Measurements from ENCODE around the gene FHOD3.

FHOD3 gene

DNA sequence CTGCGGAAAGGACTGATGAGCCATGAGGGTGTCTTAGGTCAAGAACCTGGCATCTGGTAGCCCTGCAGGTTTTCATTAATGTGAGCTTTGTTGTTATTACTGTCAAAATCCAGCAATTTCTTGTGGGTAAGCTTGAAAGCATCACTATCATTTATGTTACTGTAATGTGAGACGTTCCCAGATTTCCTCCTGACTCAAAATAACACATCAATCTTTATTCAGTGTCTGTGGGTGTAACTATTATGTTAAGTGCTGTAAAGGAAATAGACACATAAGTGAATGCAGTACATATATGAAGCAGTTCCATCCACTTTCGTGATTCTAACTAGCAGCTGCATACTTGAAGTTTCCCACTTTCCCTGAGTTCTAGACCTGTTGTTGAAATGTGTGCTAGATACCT lies 89.8 kb downstream of the FHOD3 start:
- DNase-seq: no peak

DNA sequence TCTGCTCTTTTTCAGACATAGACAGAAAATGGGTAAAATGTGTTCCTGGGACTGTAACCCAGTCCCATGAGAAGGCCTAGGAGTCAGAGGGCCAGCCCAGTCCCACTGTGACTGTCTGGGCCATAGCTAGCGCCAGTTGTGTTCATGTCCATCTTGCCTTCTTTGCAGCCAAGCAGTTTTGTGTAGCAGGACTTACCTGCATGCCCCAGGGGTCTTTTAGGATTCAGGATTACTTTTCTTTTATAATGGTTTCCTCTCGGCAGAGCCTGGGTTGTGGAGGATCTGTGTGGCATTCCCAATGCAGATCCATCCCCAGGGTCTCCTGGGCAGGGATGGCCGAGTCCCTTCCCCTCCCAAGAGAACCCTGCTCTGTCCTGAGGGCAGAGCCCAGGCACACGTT lies 90.8 kb downstream of the FHOD3 start:
- no peak for DNase-seq

DNA sequence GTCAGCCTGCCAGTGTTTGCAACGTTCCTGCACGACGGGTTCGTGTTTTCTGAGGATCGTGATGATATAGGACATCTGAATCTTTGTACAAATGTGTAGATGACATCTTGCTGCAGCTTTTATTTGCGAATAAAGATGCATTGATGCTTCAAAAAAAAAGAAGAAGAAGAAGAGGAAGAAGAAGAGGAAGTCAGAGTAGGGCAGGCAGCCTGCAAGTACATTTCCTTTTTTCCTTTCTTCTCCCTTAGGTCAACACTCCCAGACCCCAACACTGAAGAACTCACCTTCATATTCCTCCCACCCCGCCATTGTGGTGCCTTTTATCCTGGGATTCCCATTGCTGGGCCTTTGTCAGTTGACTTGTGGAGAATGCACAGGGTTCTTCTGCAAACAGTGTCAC lies 91.5 kb downstream of the FHOD3 start:
- no peak for DNase-seq

DNA sequence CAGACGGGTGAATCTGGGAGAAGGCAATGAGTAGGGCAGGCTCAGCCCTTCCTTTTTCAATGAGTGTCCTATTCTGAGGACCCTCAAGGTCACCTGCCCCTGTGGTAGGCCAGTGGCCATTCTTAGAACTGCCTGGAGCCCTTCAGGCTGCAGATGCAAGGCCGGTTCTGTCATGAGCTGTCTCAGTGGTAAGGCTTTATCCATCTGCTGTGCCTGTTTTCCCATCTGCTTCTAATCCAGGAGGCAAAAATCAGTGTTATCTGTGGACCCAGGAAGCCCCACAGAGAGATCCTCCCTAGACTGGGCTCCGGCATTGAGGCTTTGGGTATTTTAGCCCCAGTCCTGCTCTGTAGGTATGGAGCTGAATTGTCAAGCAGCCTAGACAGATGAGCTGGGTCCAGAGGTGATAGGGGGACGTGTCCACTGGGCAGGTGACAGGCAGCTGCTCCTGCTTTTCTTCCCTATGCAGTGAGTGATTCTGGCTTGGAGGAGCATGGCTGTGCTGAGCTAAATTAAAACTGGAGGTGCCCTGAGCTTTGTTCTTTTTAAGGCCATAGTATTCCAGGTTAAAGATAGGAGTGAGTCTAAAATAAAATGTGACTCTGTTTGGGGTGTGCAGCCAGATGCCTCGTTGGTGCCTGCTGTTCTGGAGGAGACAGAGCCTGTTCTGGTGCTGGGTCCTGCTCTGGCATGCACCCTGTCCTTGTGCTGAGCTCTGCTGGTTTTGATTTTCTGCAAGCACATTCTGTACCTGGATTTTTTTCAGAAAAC lies 92.5 kb downstream of the FHOD3 start:
- DNase-seq: no peak

DNA sequence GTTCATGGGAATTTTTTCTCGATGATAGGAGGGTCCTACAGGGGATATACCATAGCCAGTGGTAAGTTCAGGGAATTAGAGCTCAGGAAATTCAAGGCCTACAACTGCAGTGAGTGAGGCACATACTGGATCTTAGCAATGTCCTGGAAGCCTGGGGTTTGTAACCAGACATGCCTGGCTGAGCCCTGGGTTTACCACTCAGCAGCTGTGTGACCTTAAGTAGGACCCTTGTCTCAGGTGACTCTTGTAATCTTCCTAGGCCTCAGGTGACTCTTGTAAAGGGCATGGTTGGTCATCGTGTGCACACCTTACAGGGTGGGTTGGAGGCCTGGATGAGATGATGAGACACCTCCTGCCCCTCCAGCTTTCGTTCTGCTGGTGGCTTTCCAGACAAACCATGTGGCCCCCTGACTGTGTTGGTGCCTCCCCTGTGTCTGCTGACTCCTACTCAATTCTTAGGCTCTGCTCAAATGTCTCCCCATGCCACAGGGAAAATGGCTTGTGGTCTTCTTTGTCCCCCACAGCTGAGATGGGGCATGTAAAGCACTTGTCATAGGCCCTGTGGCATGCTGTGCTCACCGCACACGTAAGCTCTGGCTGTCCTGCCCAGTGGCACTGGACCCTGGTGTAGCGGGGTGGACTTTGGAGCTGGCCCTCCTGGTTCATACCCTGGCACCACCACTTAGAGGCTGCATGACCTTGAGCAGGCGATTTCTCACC lies 94.1 kb downstream of the FHOD3 start:
- no peak for DNase-seq

DNA sequence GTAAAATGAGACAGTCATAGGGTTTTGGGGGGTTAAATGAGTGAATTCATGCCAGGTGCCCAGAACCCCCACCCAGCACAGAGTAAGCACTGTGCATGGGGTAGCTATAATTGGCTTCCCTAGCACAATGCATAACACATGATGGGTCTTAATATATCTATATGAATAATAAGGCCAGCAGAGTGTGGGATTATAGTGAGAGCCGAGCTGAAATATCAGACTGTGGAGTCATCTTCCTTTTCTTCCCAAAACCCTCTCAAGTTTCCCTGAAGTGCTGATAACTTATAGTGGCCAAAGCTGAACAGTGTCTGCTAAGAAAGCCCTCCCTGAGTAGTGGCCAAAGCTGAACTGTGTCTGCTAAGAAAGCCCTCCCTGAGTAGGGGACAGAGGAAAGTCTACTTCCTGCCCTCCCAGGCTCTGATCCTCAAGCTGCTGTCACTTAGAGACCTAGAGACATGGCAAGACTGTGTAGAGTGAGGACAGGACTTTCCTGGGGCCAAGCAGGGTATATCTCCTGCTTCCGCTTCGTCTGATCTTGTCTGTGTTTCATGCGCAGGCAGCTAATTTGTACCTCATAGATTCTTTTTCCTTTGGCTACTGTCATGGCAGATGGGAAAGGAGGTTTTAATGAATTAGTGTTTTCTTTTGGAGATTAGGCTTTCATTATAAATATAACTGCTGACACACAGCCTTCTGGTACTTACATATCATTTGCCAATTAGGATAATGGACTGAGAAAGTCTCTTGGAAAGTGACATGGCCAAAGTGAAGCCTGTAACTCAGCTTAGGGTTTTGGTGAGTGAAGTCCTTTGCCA lies 94.9 kb downstream of the FHOD3 start:
- DNase-seq: no peak

DNA sequence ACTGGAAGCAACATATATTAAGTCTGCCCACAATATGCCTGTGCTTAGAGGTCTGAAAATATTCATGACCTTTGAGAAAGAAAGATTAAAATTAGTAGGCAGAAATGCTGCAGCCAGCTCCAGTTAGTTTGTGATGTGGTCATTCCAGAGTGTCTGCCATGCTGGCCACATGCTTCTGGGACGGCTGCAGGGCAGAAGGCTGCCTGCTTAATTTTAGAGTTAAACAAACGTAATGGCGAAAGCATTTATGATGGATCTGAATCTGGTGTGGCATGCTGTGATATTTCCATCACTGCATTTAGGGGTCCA lies 95.4 kb downstream of the FHOD3 start:
- no peak for DNase-seq

DNA sequence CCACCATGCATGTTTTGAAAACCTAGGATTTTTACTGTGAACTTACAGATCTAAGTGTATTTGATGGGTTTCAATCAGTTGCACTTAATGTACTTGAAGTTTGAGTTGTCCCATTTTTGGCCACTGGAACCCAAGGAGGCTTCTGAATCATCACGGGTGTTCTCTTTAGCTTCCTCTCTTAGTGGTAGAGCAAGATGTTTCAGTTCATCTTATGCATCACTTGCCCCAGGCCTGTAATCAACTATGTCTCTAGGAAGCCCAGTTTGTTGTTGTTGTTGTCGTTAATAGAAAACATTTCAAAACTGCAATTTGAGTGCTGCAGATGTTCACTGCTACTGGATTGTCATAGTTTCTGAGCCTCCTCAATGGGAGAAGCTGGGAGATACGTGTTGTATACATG lies 97.0 kb downstream of the FHOD3 start:
- no peak for DNase-seq

DNA sequence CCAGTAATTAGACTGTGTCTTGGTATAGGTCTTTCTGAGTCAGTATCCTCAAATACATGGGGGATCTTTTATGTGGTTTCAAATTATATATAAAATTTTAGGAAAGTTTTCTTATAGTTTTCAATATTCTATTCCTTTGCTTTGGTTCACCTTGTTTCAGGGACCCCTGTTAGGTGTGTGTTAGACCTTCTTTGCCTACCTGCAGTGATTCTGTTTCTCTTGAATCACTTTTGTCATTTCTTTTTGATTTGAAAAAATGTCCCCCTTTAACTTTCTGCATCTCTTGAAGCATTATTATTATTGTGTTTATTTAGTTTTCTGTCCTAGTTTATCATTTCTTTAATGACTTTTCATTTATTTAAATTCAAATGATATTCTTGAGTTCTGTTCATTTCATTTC lies 98.7 kb downstream of the FHOD3 start:
- DNase-seq: no peak

DNA sequence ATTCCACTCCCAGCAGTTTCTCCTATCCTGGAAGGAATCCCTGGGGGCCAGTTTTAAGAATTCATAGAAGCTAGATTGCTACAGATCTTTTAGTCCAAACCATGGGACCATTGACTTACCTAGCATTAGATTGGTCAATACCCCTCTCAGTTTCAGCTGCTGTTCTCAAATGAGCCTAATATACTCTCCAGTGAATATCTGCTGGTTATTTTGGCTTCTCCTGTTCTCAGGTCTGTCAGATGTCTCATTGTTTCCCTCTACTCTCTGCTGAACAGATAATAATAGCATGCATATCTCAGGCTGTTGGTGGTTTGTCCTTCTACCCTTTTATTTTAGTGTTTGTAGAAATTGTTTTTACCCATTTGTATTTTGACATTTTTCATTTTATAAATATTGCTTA lies 99.5 kb downstream of the FHOD3 start:
- DNase-seq: no peak

DNA sequence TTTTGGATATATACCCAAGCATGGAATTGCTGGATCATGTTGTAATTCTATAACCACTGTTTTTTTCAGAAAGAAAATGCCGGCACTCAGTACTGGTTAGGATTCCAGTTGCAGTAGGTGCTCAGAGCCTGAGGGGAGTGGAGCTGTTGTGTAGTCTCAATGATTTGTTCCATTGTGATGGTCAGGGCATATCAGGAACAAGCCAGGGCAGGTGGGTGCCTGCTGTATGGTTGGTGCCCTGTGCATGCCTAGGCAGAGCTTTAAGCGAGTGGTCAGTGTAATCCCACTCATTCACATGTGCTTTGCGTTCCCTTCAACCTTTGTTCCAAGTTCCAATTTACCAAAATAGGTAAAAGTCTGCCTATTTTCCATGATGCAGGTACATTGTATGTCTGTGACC lies 100.9 kb downstream of the FHOD3 start:
- DNase-seq: no peak

DNA sequence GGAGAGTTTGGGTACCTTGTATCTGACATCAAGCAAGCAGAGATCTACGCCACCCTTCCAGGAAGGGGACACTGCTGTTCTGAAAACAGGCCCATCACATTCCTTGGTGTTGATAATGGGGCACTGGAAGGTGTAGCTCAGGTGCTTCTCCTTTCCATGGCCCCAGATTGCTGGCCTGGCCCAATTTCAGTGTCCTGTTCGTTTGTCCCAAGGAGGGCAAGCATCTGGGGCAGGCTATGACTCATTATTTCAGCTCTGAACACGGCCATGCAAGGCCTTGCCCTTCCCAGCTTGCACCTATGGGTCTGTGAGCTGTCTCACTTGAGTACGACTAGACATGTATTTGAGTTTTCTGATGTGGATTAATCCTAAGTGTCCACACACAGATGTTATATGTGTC lies 101.5 kb downstream of the FHOD3 start:
- no peak for DNase-seq

DNA sequence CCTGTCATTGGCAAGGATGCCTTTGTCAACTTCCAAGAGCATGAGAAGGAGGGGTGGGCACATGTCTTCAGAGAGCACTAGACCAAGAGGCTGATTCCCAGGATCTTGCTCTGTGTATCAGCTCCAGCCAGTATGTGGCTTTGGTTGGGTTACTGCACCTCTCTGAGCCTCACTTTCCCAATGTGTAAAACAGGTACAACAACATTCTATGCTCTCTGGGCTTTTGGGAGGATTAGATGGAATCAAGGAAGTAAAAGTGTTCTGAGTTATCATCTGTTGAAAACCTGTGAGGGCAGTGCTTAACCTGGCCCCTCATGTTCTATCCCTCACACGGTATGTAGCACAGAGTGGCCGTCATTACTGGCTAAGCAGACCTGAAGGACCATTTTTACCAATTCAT lies 103.9 kb downstream of the FHOD3 start:
- DNase-seq: no peak

DNA sequence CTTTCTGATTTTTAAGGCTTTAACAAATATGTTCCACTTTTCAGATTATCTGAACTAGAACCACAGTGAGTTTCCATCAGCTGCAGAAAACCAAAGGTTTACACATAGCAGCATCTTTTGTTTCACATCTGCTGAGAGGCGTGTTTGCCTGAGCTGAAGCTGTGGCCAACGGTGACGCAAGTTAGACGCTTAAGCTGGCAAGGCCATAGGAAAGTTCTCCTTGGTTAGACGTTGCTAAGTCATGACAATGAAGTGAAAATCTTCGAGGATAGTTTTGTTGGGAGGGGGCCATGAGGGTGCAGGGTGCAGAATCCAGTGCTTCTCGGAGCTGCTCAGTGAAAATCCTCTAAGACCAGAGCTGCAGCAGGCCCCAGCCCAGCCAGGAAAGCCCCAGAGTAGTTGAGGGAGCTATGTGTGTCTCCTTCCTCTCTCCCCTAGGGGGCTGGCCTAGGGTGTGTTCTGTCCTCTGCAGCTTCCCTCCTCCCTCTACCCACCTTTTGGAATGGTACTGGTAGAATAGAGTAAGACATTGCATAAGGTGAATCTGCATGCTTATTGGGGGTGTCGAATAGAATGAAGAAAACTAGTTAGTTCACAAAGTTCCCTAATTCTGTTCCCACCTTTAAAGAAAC lies 105.4 kb downstream of the FHOD3 start:
- DNase-seq: no peak

DNA sequence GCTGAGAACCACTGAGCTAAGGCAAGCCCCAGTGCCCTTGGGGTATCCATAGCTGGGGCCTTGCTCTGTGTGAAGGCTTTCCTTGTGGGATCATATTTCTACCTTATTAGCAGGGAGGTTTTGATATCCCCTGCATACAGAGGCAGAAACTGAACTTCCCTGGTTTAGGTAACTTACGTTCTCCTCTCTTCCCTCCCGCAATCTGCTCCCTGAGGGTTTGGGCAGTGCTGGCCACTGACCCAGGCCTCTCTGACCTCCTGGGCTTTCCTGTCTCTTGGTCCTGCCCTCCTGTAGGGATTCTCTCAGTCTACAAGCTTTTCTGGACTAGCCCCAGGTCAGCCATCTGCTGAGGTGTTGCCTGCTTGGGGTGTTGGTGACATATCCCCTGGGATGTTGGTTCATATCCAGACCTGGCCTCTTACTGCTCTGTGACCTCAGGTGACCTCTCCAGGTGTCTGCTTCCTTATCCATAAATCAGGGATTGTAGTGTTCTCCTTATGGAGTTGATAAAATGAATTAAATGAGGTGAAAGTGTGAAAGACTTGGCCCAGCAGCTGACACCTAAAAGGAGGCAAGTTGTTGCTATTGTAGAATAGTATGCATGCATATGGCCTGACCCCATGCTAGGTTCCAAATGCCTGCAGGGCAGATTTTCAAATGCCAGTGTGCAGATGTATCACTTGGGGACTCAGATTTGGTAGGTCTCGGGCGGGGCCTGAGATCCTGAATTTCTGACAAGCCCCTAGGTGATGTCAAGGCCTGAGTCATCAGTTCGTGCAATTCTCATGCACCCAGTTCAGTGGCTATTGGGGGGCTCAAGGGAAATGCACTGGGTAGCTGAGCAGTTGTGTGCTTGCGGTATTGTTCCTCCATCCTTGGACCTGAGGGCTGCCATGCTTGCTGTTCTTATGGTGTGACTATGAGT lies 106.6 kb downstream of the FHOD3 start:
- no peak for DNase-seq

DNA sequence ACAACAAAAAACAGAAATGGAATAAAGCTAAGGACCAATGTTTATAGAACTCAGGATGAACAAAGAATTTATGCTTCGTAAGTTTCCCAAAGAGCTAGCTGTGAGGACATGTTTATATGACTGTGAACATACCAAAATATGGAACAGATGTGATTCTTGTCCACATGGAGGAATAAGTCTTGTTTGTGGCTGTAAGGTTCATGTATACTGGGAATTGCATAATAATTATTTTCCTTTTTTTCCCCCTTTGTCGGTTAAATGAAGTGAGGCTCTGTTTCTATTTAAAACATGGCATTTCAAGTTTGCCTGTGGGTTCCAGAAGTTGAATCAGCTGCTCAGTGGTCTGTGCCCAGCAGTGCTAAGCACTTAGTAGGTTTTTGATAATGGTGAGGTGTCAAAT lies 108.1 kb downstream of the FHOD3 start:
- no peak for DNase-seq

DNA sequence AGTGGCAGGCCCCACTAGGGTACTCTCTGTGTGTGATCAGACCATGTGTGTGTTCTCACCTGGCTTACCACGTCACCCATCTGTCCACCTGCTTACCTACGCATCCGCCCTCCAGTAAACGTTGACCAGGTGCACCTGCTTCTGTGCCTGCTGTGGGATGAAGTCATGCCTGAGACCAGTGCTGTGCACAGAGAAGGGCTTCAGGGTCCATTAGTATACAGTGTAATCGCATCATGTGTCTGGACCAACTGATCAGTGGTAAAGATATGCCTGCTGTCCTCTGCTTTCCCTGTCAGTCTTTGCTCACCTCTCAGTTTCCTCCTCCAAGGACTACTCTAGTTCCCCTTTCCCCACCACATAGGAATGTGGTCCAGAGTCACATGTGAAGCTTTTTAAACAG lies 109.3 kb downstream of the FHOD3 start:
- no peak for DNase-seq

DNA sequence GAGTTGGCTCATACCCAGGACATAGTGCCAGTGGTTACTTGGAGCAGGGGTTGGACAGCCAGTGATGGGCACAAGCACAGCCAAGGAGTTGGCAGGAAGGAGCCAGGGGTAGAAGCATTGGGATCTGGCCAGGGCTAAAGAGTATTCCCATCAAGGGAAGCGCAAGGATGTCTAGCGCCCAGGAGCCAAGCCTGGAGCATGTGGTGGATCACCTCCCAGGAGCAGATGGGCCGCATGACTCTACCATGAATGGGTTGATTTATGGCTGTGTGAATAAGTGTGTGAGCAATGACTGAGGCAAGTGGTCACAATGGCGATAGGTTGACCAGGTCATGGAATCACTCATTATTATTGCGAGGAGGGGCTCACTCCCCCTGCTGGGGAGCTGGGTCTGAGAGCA lies 111.1 kb downstream of the FHOD3 start:
- no peak for DNase-seq

DNA sequence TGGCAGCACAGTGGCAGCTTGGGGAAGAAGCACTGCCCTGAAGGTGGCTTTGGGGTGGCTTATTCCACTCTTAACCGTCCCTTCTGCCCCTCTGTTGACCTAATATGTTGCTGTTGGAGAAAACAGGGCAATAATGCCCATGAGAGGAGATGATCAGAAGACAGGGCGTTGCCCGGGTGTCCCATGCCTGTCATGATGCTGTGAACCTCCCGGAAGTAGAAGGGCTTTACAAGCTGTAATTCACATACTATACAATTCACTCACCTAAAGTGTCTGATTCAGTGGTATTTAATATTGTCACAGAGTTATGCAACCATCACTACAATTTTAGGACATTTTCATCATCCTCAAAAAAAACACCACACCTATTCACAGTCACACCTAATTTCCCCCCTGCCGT lies 112.3 kb downstream of the FHOD3 start:
- DNase-seq: no peak

DNA sequence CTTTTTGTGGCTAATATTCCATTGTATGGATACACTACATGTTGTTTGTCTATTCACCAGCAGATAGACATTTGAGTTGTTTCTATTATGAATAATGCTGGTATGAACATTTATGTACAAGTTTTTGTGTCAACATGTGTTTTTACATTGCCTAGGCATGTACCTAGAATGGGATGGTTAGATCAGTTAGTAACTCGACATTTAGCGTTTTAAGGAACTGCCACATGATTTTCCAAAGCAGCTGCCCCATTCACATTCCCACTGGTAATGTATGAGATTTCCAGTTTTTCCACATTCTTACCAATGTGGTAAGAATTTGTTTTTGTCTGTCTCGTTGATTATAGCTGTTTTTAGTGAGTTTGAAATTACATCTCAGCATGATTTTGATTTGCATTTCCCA lies 112.8 kb downstream of the FHOD3 start:
- no peak for DNase-seq

DNA sequence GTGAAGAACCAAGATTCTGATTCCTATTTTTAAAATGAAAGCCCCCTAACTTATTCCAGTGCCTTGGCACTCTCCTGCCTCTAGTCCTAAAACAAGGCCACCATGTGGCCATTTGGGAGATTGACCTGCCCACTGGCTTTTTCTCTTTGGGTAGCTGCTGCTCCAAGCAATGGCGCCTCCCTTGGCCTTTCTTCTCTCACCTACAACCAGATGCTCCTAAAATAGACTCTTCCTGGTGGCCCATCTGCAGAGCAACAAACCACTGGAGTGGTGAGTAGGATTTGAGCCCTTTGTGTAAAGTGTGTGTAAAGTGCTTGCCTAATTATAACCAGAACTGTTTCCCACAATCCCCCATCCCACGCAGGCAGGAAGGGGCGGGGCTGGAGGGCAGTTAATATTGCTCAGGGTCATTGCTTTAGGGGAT lies 114.2 kb downstream of the FHOD3 start:
- DNase-seq: no peak

DNA sequence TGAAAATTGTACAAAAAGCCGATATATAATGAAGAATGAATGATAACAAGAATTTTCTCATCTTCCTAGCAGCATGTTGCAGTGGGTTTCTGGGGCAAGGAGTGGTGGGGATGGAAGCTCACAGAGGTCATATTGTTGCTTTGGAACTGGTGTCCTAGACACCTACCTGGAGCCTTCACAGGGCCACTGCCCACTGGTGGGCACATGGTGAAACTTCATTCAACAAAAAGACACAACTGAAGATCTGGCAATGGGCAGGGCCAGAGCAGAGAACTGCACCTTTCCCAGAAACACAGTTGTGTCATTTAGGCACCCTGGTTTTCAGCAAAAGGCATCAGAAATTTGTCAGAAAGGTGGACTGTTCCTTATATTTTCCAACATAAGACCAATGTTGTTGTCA lies 115.3 kb downstream of the FHOD3 start:
- no peak for DNase-seq

Measured in inflammatory macrophage (primary cell).